Body of pancreas (tissue), 4 donors: Measurements from ENCODE around the gene ATL1. TPM values are rescaled to one million over a fixed set of nuclear protein-coding genes. Genes with fewer than 3 reads are reported as not detected.

Source experiments
- ATAC-seq: fragments of 150-250 bp; one replicate; pipeline ENCODE4 v1.9.1; 2016
- DNase-seq, 4 donors: peaks; one replicate each; pipeline ENCODE4 v3.0.0-alpha.2; 2019
- H3K27ac ChIP-seq, 4 donors: fragments of 200-600 bp; sonication (generic); 1 replicate in 3 of 4; 2 replicates in 1 of 4; pipeline versions ENCODE4 v1.5.1 to v1.6.1; 2016 to 2019; ENCODE audit warnings: mild to moderate bottlenecking in 1 of 4, mixed read lengths in 1 of 4, moderate library complexity in 1 of 4
- H3K27me3 ChIP-seq, 2 donors: fragments of 200-600 bp; sonication (generic); one replicate each; pipeline ENCODE4 v1.6.0; 2016; ENCODE audit warnings: mild to moderate bottlenecking in 1 of 2
- H3K36me3 ChIP-seq, 2 donors: fragments of 200-600 bp; sonication (generic); replicated peaks in 1 of 2; 2 replicates each; pipeline ENCODE4 v1.5.1; 2016; ENCODE audit warnings: low read depth in 2 of 2; ENCODE audit not compliant: insufficient read depth in 1 of 2
- H3K4me1 ChIP-seq: fragments of 200-600 bp; sonication (generic); one replicate; pipeline ENCODE4 v1.6.0; 2016
- H3K4me3 ChIP-seq, 2 donors: fragments of 200-600 bp; sonication (generic); 1 replicate in 1 of 2; 2 replicates in 1 of 2; pipeline ENCODE4 v1.5.1; 2016 to 2019
- H3K9me3 ChIP-seq, 3 donors: fragments of 200-600 bp; sonication (generic); 1 replicate in 2 of 3; 2 replicates in 1 of 3; pipeline ENCODE4 v1.5.1; 2016
- POLR2A ChIP-seq, 3 donors: fragments of 450-650 bp; IDR thresholded peaks; one replicate each; pipeline ENCODE4 v1.6.1; 2016; ENCODE audit warnings: antibody characterized with exemption in 3 of 3, mild to moderate bottlenecking in 2 of 3
- WGBS, 2 donors: methylation state at CpG; one replicate each; pipeline ENCODE4 v1.1.5; 2017; 5-methylcytosine and 5-hydroxymethylcytosine counted together
- intact Hi-C: fragments of 100-400 bp; cut with DNase I; formaldehyde crosslinking; loops from one replicate; pipeline ENCODE4 v1.15.1; 2023
- total RNA-seq, 2 donors: library from RNA; depleted of rRNA; stranded (reverse); fragments of >200 nt; gene quantifications; one replicate each; pipeline ENCODE4 v1.1.0, GENCODE V29; 2016
- TF ChIP-seq, protein P1 (sequence below), 7 experiments: fragments of 450-650 bp in 4 of 7; fragments of 200-600 bp in 3 of 7; sonication (generic) in 3 of 7; IDR thresholded peaks; one replicate each; pipeline ENCODE4 v1.5.1; 2016 to 2019; ENCODE audit warnings: antibody characterized with exemption in 7 of 7

Gene ATL1
- total RNA-seq, 2 donors from 2014 or later = 0.33 to 5.4 TPM

DNA sequence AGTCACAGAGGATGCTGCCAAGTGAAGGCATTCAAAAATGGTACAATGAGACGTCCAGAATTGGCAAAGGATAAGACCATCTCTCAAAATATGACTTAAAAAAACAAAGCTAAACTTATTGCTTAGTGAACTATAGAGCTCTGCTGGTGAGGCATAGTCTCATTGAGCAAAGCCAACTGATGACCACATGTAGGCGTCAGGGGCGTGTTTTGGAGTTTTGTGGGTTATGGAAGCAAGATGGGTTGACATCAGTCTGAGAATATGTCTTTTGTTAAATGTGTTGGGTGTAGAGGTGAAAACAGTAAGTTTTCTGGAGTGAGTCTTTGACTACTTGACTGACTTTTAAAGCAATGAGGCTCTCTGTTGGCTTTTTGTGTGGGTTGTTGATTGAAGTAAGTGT, 47.2 kb downstream of the ATL1 start:
- Histone ChIP-seq H3K27me3 (no peaks in the 10 kb centered on the region), H3K27ac (no peak overlapping the region), H3K9me3 (no peaks in the 10 kb centered on the region), H3K4me1 (peaks cover 25% of the 10 kb centered on the region), H3K4me3 (no peak overlapping the region), H3K36me3 (no peaks in the 10 kb centered on the region)
- no peak for ATAC-seq
- no peak for DNase-seq
- TF ChIP-seq, protein P1, sequence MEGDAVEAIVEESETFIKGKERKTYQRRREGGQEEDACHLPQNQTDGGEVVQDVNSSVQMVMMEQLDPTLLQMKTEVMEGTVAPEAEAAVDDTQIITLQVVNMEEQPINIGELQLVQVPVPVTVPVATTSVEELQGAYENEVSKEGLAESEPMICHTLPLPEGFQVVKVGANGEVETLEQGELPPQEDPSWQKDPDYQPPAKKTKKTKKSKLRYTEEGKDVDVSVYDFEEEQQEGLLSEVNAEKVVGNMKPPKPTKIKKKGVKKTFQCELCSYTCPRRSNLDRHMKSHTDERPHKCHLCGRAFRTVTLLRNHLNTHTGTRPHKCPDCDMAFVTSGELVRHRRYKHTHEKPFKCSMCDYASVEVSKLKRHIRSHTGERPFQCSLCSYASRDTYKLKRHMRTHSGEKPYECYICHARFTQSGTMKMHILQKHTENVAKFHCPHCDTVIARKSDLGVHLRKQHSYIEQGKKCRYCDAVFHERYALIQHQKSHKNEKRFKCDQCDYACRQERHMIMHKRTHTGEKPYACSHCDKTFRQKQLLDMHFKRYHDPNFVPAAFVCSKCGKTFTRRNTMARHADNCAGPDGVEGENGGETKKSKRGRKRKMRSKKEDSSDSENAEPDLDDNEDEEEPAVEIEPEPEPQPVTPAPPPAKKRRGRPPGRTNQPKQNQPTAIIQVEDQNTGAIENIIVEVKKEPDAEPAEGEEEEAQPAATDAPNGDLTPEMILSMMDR (IDR thresholded peaks at IDR 0.05) = no peak
- no peak for TF ChIP-seq POLR2A (IDR thresholded peaks at IDR 0.05)
- intact Hi-C loops = loop anchor here (10.0 kb wide), 1 partner anchor 168 kb away; no protein-coding TSS in a partner anchor
- WGBS, 2 donors = 89 to 91% methylated on average over 3 of the region's 3 CpGs

DNA sequence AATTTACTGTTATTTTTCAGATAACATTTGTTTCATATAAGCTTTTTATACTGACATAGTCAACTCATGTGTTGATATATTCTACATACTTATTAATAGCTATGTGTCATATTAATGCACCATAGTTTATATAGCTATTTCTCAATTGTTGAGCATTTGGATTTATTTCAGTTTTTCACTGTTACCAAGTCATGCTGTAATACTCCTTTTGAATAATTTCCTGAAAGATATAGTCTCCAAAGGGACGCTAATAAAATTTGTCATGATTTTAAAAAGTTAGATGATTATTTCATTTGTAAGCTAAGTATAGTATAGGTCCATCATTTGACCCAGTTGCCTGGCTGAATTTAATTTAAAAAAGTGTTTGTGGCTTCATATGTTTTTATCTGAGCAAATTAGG, 47.8 kb downstream of the ATL1 start:
- Histone ChIP-seq H3K4me3 (no peak overlapping the region), H3K9me3 (no peaks in the 10 kb centered on the region), H3K27ac (no peak overlapping the region), H3K4me1 (peaks cover 21% of the 10 kb centered on the region), H3K36me3 (no peaks in the 10 kb centered on the region), H3K27me3 (no peaks in the 10 kb centered on the region)
- intact Hi-C loops = loop anchor here (10.0 kb wide), 1 partner anchor 167 kb away; no protein-coding TSS in a partner anchor
- DNase-seq (no peak), ATAC-seq (no peak)
- no peak for TF ChIP-seq POLR2A (IDR thresholded peaks at IDR 0.05)
- TF ChIP-seq, protein P1 (IDR thresholded peaks at IDR 0.05) = no peak
- 77 to 95% methylated on average over 1 of the region's 1 CpG for WGBS, 2 donors

DNA sequence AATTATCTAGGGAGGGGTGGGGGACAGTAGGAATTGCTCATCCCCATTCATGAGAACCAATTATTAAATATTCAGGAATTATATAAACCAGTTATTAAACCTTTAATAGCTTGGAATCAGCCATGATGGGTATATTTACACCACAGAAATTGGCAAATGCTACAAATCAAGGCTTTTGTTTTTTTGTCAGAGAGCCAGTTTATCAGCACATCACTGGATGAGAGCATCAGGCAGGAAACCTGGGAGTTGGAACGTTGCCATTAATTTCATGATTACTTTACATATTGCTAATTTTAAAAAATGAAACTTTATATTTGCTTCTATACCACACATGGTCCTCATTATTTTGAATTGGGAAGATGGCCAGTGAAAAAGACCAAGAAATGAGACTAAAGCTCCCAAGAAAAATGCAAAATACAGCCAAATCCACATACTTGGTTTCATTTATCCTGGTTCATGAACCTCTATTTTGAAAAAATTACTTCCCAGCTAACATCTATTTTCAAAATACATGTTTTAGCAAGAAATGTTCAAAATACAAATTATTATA, 48.4 kb downstream of the ATL1 start:
- Histone ChIP-seq H3K4me1 (peaks cover 15% of the 10 kb centered on the region), H3K36me3 (no peaks in the 10 kb centered on the region), H3K27me3 (no peaks in the 10 kb centered on the region), H3K4me3 (no peak overlapping the region), H3K9me3 (no peaks in the 10 kb centered on the region), H3K27ac (no peak overlapping the region)
- intact Hi-C loops = loop anchor here (10.0 kb wide), 1 partner anchor 166 kb away; no protein-coding TSS in a partner anchor
- TF ChIP-seq POLR2A (IDR thresholded peaks at IDR 0.05) = no peak
- TF ChIP-seq, protein P1 (IDR thresholded peaks at IDR 0.05) = no peak
- DNase-seq (no peak), ATAC-seq (no peak)
- WGBS, 2 donors = 28 to 50% methylated on average over 1 of the region's 1 CpG

DNA sequence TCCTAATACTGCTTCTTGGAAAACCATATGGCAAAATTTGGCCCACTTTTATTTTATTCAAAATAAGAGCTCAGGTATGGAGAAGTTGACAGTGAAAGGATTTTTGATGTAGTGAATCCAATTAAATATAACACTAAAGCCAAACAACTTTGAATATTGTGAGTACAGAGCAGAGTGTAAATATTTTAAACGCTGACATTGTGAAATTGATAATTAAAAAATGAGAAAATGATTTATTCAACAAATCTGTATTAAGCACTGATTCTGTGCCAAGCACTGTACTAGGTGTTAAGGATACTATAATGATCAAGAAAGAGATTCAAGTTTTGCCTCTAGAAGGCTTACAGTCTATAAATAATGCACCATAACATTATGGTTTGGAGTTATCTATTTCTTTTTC, 50.5 kb downstream of the ATL1 start:
- Histone ChIP-seq H3K4me3 (no peak overlapping the region), H3K9me3 (no peaks in the 10 kb centered on the region), H3K4me1 (peaks cover 9% of the 10 kb centered on the region), H3K27me3 (no peaks in the 10 kb centered on the region), H3K27ac (no peak overlapping the region), H3K36me3 (no peaks in the 10 kb centered on the region)
- DNase-seq (no peak), ATAC-seq (no peak)
- WGBS, 2 donors = 75 to 96% methylated on average over 1 of the region's 1 CpG
- TF ChIP-seq, protein P1 (IDR thresholded peaks at IDR 0.05) = no peak
- no peak for TF ChIP-seq POLR2A (IDR thresholded peaks at IDR 0.05)
- intact Hi-C loops = no loop called here

DNA sequence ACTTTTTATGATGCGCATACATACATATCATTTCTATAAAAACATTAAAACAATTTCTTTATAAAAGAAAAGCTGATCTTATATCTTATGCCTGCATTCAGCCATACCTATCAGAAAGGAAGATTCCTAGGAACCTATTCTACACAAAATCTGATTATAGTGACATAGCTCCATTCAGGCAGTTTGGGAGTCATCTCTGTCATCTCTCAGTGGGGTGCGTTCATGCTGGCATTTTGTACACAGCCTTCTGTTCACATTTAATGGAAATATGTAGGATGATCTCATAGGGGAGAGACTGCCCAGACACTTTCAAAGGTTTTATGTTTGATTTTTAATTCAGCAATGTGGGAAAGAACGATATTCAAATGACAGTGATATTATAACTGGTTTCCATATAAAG, 52.9 kb downstream of the ATL1 start:
- Histone ChIP-seq H3K4me3 (no peak overlapping the region), H3K4me1 (peaks cover 4% of the 10 kb centered on the region), H3K27me3 (no peaks in the 10 kb centered on the region), H3K27ac (no peak overlapping the region), H3K36me3 (no peaks in the 10 kb centered on the region), H3K9me3 (no peaks in the 10 kb centered on the region)
- DNase-seq (no peak), ATAC-seq (no peak)
- intact Hi-C loops = no loop called here
- 86 to 88% methylated on average over 3 of the region's 3 CpGs for WGBS, 2 donors
- TF ChIP-seq POLR2A (IDR thresholded peaks at IDR 0.05) = no peak
- TF ChIP-seq, protein P1 (IDR thresholded peaks at IDR 0.05) = no peak
